Trophoblast cell (in vitro differentiated cells and primary cell): Measurements from ENCODE around the gene RPLP2.

ENCODE experiments used
- DNase-seq, 2 donors: peaks; one replicate each; pipeline ENCODE4 v3.0.0-alpha.2; 2016
- H2AFZ ChIP-seq: 2 replicates; pipeline ENCODE4 v1.6.1; 2013; ENCODE audit warnings: low read length, moderate library complexity, mild to moderate bottlenecking; ENCODE audit not compliant: insufficient read depth, poor library complexity
- H2AK5ac ChIP-seq: 2 replicates; pipeline ENCODE4 v1.6.1; 2013; ENCODE audit warnings: mild to moderate bottlenecking, low read length
- H2BK120ac ChIP-seq: 2 replicates; pipeline ENCODE4 v1.6.1; 2013; ENCODE audit warnings: low read length, mild to moderate bottlenecking, moderate library complexity; ENCODE audit not compliant: insufficient read depth, poor library complexity
- H2BK12ac ChIP-seq: 2 replicates; pipeline ENCODE4 v1.6.1; 2013; ENCODE audit warnings: mild to moderate bottlenecking, low read length, moderate library complexity
- H2BK5ac ChIP-seq: 2 replicates; pipeline ENCODE4 v1.6.1; 2013; ENCODE audit warnings: low read length, low read depth, moderate library complexity, mild to moderate bottlenecking; ENCODE audit not compliant: poor library complexity
- H3K14ac ChIP-seq: 2 replicates; pipeline ENCODE4 v1.6.1; 2013; ENCODE audit warnings: mild to moderate bottlenecking, low read length
- H3K18ac ChIP-seq: 2 replicates; pipeline ENCODE4 v1.6.1; 2013; ENCODE audit warnings: mild to moderate bottlenecking, low read length
- H3K23ac ChIP-seq: 2 replicates; pipeline ENCODE4 v1.6.1; 2013; ENCODE audit warnings: low read length
- H3K27ac ChIP-seq: 2 replicates; pipeline ENCODE4 v1.5.1; 2013; ENCODE audit warnings: low read depth, mild to moderate bottlenecking, inconsistent platforms, low read length, moderate library complexity
- H3K27me3 ChIP-seq: 2 replicates; pipeline ENCODE4 v1.6.1; 2013; ENCODE audit warnings: inconsistent platforms, mild to moderate bottlenecking, low read length, moderate library complexity; ENCODE audit not compliant: insufficient read depth
- H3K36me3 ChIP-seq, 2 experiments: 1 replicate in 1 of 2; 2 replicates in 1 of 2; pipeline ENCODE4 v1.6.1; 2013; ENCODE audit warnings: low read length in 2 of 2, mild to moderate bottlenecking in 2 of 2, moderate library complexity in 1 of 2; ENCODE audit not compliant: insufficient read depth in 2 of 2, control insufficient read depth in 1 of 2
- H3K4ac ChIP-seq: 2 replicates; pipeline ENCODE4 v1.6.1; 2013; ENCODE audit warnings: low read depth, mild to moderate bottlenecking, low read length, moderate library complexity
- H3K4me1 ChIP-seq, 2 experiments: 1 replicate in 1 of 2; 2 replicates in 1 of 2; pipeline ENCODE4 v1.6.1; 2013; ENCODE audit warnings: low read length in 2 of 2, mild to moderate bottlenecking in 2 of 2, moderate library complexity in 1 of 2; ENCODE audit not compliant: insufficient read depth in 2 of 2, control insufficient read depth in 1 of 2
- H3K4me2 ChIP-seq: 2 replicates; pipeline ENCODE4 v1.6.1; 2013; ENCODE audit warnings: inconsistent platforms, mild to moderate bottlenecking, low read length, moderate library complexity
- H3K4me3 ChIP-seq: 2 replicates; pipeline ENCODE4 v1.5.1; 2013; ENCODE audit warnings: mild to moderate bottlenecking, low read depth, low read length, inconsistent platforms
- H3K79me1 ChIP-seq: one replicate; pipeline ENCODE4 v1.6.1; 2013; ENCODE audit warnings: low read length
- H3K79me2 ChIP-seq: 2 replicates; pipeline ENCODE4 v1.6.1; 2013; ENCODE audit warnings: low read length, mild to moderate bottlenecking; ENCODE audit not compliant: control insufficient read depth, insufficient read depth, poor library complexity
- H3K9ac ChIP-seq: 2 replicates; pipeline ENCODE4 v1.6.1; 2013; ENCODE audit warnings: mild to moderate bottlenecking, low read length
- H3K9me3 ChIP-seq: 2 replicates; pipeline ENCODE4 v1.6.1; 2013; ENCODE audit warnings: low read depth, mild to moderate bottlenecking, control low read depth, inconsistent platforms, low read length; ENCODE audit not compliant: insufficient read depth
- H4K12ac ChIP-seq: 2 replicates; pipeline ENCODE4 v1.6.1; 2013; ENCODE audit warnings: low read depth, mild to moderate bottlenecking, low read length, moderate library complexity
- H4K8ac ChIP-seq: 2 replicates; pipeline ENCODE4 v1.6.1; 2013; ENCODE audit warnings: low read depth, mild to moderate bottlenecking, low read length, moderate library complexity
- H4K91ac ChIP-seq: one replicate; pipeline ENCODE4 v1.6.1; 2013; ENCODE audit warnings: low read depth, mild to moderate bottlenecking, low read length, moderate library complexity
- WGBS: extraction: QIAGEN DNeasy Blood & Tissue Kit; methylation state at CpG from one replicate; pipeline ENCODE4 v1.1.7; 2013; ENCODE audit warnings: missing lambda C conversion rate; ENCODE audit not compliant: insufficient read length, insufficient coverage; ENCODE audit errors: extremely low coverage; 5-methylcytosine and 5-hydroxymethylcytosine counted together

The RPLP2 gene

DNA sequence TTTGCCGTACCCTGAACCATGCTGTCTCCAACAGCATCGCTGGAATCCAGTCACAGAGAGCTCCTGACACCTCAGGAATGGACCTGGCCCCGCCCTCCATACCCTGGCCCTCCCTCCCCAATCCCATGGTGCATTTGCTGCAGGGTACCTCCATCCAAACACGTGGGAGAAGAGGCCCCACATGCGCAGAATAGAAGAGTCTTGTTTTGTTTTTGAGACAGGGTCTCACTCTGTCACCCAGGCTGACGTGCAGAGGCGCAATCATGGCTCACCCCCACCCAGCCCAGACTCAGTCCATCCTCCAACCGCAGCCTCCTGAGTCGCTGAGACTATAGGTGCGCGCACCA is 6.6 kb downstream of the RPLP2 start:
- Histone ChIP-seq H3K79me2 (peaks cover 3% of the 10 kb centered on the region), H3K27ac (no peak overlapping the region), H2BK120ac (no peak overlapping the region), H3K4me2 (no peak overlapping the region), H4K91ac (no peak overlapping the region), H2AFZ (no peak overlapping the region), H3K4ac (no peak overlapping the region), H2BK12ac (no peak overlapping the region), H3K4me3 (peak overlapping the region; percentile 3), H4K12ac (no peak overlapping the region), H3K9ac (no peak overlapping the region), H3K36me3 (peaks cover 25 to 28% of the 10 kb centered on the region in 2 experiments), H3K18ac (no peak overlapping the region), H3K14ac (no peak overlapping the region), H3K4me1 (peaks cover 13 to 20% of the 10 kb centered on the region in 2 experiments), H3K9me3 (peaks cover 2% of the 10 kb centered on the region), H4K8ac (no peak overlapping the region), H3K27me3 (no peaks in the 10 kb centered on the region), H3K23ac (no peak overlapping the region), H3K79me1 (peaks cover 7% of the 10 kb centered on the region), H2AK5ac (no peak overlapping the region), H2BK5ac (no peak overlapping the region)
- DNase-seq = no peak
- WGBS = no CpG with 5 or more reads among the region's 11 CpGs

DNA sequence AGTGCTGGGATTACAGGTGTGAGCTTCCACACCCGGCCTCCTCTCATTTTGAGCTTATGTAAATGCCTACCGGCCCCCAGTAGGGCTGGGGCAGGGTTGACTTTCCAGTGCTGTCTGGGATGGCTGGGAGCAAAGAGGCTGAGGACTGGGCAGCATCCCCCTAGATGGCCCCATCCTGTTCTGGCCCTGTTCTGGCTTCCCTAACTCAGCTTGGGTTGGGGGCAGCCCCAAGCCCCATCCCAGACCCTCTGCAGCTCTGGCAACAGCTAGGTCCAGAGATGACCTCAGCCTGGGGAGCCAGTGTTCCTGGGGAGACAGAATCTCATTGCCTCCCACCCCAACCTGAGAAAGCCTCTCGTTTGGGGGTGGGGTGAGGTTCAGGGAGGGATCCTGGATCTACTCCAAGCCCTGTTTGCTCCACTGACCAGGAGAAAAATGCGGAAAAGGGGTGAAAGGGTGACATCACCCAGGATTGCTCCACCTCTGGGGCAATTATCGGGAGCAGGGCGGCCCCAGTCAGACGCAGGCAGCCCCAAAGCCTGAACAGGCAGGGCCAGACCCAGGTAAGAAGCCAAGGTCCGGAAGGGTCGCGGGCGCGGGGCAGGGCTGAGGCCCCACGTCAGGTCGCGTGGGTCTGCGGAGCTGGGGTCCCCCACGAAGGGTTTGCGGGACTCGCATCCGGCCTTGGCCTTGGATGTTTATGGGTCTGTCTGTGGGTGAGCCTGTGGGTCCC is 8.8 kb downstream of the RPLP2 start, which contains the start of gene PNPLA2:
TSS of gene PNPLA2 (plus strand) at position 519 of the 733 bp plus-strand sequence. CDS start 805 bp downstream, outside the sequence.
- peak within 1 kb of the TSS; percentile 50 for H2AFZ ChIP-seq
- H3K14ac ChIP-seq = peak within 1 kb of the TSS; percentile 63
- H3K18ac ChIP-seq = peak within 1 kb of the TSS; percentile 86
- peak within 1 kb of the TSS; percentile 36 for H4K91ac ChIP-seq
- peak in 1 of 2 donors; percentile 44 for DNase-seq
- peak within 1 kb of the TSS; percentile 20 for H2BK12ac ChIP-seq
- H3K4me2 ChIP-seq = peak within 1 kb of the TSS; percentile 96
- H2BK120ac ChIP-seq = no peak within 1 kb of the TSS
- peaks cover 7% of the 10 kb centered on the region for H3K79me1 ChIP-seq
- WGBS = no CpG with 5 or more reads among the region's 20 CpGs
- peaks cover 2% of the 10 kb centered on the region for H3K9me3 ChIP-seq
- peak within 1 kb of the TSS; percentile 93 for H3K9ac ChIP-seq
- H4K12ac ChIP-seq = peak within 1 kb of the TSS; percentile 68
- peaks cover 3% of the 10 kb centered on the region for H3K79me2 ChIP-seq
- peak within 1 kb of the TSS; percentile 10 for H2BK5ac ChIP-seq
- peak within 1 kb of the TSS; percentile 81 for H4K8ac ChIP-seq
- no peaks in the 10 kb centered on the region for H3K27me3 ChIP-seq
- peaks cover 13 to 14% of the 10 kb centered on the region in 2 experiments for H3K4me1 ChIP-seq
- H3K23ac ChIP-seq = no peak within 1 kb of the TSS
- H2AK5ac ChIP-seq = peak within 1 kb of the TSS; percentile 8
- H3K4ac ChIP-seq = no peak within 1 kb of the TSS
- H3K36me3 ChIP-seq = peaks cover 11 to 13% of the 10 kb centered on the region in 2 experiments
- peak within 1 kb of the TSS; percentile 18 for H3K27ac ChIP-seq
- peak within 1 kb of the TSS; percentile 95 for H3K4me3 ChIP-seq

DNA sequence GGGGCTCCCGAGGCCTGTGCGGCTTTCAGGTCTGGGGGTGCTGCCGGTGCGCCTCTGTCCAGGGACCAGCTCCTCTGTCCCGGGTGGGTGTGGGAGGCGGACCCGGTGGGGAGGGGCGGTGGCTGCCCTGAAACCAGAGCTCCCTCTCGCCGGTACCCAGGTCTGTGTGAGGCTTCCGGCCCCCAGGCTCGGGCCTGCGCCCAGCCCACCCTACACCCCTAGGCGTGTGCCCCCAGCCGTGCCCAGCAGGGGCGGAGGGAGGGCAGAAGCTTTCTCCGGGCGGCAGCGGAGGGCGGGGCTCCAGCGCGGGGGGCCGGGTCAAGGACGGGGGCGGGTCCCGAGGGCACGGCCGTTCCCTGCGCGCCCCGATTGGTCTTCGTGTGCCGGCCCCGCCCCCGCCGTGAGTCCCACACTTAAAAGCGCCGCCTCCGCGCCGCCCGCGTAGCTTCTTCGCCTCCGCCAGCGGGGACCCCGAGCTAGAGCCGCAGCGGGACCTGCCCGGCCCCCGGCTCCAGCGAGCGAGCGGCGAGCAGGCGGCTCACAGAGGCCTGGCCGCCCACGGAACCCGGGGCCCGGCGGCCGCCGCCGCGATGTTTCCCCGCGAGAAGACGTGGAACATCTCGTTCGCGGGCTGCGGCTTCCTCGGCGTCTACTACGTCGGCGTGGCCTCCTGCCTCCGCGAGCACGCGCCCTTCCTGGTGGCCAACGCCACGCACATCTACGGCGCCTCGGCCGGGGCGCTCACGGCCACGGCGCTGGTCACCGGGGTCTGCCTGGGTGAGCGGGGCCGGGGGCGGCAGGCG is 9.6 kb downstream of the RPLP2 start:
- H3K4me1 ChIP-seq = peaks cover 13 to 14% of the 10 kb centered on the region in 2 experiments
- H3K4me3 ChIP-seq = peak overlapping the region; percentile 95
- peak; percentile 83 to 90 for DNase-seq
- H2AFZ ChIP-seq = peak overlapping the region; percentile 50
- peak overlapping the region; percentile 86 for H3K18ac ChIP-seq
- no peak overlapping the region for H2BK120ac ChIP-seq
- H3K9ac ChIP-seq = peak overlapping the region; percentile 93
- no peak overlapping the region for H3K4ac ChIP-seq
- H3K27me3 ChIP-seq = no peaks in the 10 kb centered on the region
- peaks cover 3% of the 10 kb centered on the region for H3K79me2 ChIP-seq
- H4K91ac ChIP-seq = peak overlapping the region; percentile 36
- peaks cover 15 to 17% of the 10 kb centered on the region in 2 experiments for H3K36me3 ChIP-seq
- peak overlapping the region; percentile 10 for H2BK5ac ChIP-seq
- H3K79me1 ChIP-seq = peaks cover 7% of the 10 kb centered on the region
- H3K4me2 ChIP-seq = peak overlapping the region; percentile 96
- peak overlapping the region; percentile 81 for H4K8ac ChIP-seq
- H3K23ac ChIP-seq = no peak overlapping the region
- peak overlapping the region; percentile 20 for H2BK12ac ChIP-seq
- peak overlapping the region; percentile 68 for H4K12ac ChIP-seq
- peak overlapping the region; percentile 18 for H3K27ac ChIP-seq
- peaks cover 2% of the 10 kb centered on the region for H3K9me3 ChIP-seq
- peak overlapping the region; percentile 8 for H2AK5ac ChIP-seq
- no CpG with 5 or more reads among the region's 96 CpGs for WGBS
- peak overlapping the region; percentile 63 for H3K14ac ChIP-seq

DNA sequence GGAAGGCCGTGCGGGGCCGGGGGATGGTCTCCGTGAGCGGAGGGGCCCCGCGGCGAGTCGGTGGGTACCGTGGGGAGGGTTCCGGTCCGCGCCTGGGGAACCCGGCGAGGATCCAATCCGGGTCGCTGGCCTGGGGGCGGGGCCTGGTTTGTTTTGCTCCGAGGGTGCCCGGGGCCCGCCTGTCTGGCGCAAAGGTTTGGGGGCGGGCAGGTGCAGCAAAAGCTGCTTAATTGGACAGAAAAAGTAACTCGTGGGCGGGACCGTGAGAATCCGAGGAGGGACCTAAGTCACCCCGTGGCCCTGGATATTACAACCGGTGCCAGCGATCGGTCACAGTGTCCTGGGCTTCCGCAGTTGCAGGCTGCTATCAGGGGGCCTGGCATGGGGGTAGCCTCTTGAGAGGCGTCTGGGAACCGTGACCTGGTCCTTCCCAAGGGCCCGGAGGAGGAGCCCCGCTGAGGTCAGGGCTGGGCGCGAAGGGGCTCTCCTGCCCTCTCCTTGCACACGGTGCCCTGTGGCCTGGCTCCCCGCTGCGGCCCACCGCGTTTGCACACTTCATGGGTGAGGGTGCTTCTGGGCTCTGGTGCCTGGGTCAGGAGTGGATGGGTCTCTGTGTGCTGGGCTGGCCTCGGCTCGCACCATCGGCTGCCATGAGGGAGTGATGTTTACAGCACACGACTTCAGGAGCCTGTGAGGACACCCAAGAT is 10.3 kb downstream of the RPLP2 start:
- WGBS = no CpG with 5 or more reads among the region's 47 CpGs
- H4K8ac ChIP-seq = no peak overlapping the region
- H3K4me3 ChIP-seq = peak overlapping the region; percentile 95

More for the DNA sequence above, 10.3 kb downstream of the RPLP2 start:
- Histone ChIP-seq H2AK5ac (no peak overlapping the region), H3K79me2 (peaks cover 3% of the 10 kb centered on the region), H4K12ac (no peak overlapping the region), H3K23ac (no peak overlapping the region), H2AFZ (no peak overlapping the region), H3K9ac (no peak overlapping the region), H2BK120ac (no peak overlapping the region), H3K18ac (no peak overlapping the region), H3K27ac (no peak overlapping the region), H2BK5ac (no peak overlapping the region), H3K4me1 (peaks cover 13 to 14% of the 10 kb centered on the region in 2 experiments), H3K36me3 (peaks cover 23 to 25% of the 10 kb centered on the region in 2 experiments), H3K14ac (no peak overlapping the region), H4K91ac (no peak overlapping the region), H3K4ac (no peak overlapping the region), H3K9me3 (peaks cover 2% of the 10 kb centered on the region), H3K79me1 (peaks cover 7% of the 10 kb centered on the region), H2BK12ac (no peak overlapping the region), H3K4me2 (peak overlapping the region; percentile 96), H3K27me3 (no peaks in the 10 kb centered on the region)
- DNase-seq = peak; percentile 80 to 89
